Stimulated activated CD8-positive, alpha-beta memory T cell treated with anti-CD3 and anti-CD28 coated beads, Interleukin-2, amount 100 ng/mL, for 1 hour (primary cell): ENCODE data around the gene PPP4R2.
"Not testable (repeated sequence)": the region's sequence is repeated elsewhere in the genome, so short reads cannot be mapped to it uniquely, and the experiment has no call there.

Source experiments
- DNase-seq, 2 donors: peaks; one replicate each; pipeline ENCODE4 v3.0.0-alpha.2; 2020; ENCODE audit warnings: low read depth in 2 of 2

The PPP4R2 gene

DNA sequence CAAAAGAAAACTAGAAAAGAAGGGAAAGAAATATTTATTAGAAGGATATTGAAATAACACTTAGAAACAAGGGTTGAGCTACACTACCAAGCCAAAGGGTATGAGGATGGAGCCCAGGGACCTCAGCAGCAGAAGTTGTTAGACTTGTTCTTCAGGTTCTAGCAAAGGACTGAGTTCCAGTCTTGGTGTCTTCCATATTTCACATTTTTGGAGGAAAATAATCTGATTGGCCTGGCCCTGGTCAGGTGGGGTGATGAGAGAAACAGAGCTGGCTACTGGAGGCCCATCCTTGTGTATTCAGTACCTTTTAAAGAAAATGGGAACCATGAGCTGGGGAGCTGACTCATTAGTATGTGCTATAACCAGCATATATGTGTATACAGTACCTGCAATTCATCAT lies 28.2 kb downstream of the PPP4R2 start:
- DNase-seq, result no peak

- DNase-seq, result no peak
Observed at GRCh38 chr3:73026111-73026759, 29.6 kb downstream of the PPP4R2 start.

DNA sequence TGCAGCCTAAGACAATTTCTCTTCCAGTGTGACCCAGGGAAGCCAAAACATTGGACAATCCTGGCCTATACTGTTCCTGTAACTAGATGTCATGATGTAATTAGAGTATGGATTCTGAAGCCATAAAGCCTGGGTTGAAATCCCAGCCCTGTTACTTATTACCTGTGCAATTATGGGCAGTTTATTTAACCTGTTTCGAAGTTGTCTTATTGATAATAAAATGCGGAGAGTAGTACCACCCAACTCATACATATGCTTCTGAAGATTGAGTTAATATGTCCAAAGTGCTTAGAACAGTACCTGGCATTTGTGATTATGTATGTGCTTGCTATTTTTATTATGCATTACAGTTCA lies 30.1 kb downstream of the PPP4R2 start:
- no peak for DNase-seq

- DNase-seq, result no peak
Observed at GRCh38 chr3:73028803-73029202, 32.2 kb downstream of the PPP4R2 start.

GRCh38 chr3:73029321-73029796 lies 32.7 kb downstream of the PPP4R2 start:
- DNase-seq, result no peak

GRCh38 chr3:73030073-73030597 lies 33.5 kb downstream of the PPP4R2 start:
- DNase-seq, result no peak

DNA sequence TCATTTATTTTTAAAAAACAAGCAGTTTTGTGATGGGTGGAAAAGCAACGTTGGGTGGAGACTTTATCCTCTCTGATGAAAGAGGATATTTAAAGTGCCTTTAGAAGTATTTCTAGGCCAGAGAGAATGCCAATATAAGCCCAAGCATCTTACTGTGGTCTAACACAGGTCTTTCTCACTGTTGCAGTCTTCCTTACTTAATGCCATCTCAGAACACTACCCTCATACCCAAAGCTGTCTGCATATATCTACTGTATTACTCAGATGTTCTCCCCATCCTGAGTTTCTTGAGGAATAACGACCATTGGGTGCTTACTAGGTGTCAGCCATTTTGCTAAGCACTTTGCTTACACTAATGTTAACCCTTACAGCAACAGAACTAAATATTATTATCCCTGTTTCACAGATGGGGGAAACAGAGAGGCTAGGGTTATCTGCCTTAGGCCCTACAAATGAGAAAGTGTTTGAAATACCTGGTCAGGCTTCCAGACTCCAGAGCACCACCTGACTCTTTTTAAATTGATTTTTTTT lies 35.0 kb downstream of the PPP4R2 start:
- DNase-seq, result no peak

- no peak for DNase-seq
Observed at GRCh38 chr3:73036694-73037591, 40.3 kb downstream of the PPP4R2 start.

DNA sequence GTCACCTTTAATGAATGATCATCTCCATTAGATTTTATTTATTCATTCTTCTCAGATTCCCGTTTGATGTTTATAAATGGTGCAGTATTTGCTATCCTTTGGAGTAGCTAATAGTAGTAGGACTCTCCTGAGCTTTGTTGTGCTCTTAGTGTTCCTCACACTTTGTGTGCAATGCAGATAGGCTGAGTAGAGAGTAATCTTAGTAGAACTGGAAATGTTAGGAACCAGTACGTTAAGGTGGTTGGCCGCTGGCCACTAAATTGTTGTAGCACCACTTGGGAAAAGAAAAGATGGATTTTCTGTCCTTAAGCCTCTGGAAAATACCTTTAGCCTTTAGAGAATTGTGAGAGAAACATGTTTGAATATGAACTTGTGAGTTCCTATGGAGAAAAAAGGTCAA lies 44.9 kb downstream of the PPP4R2 start:
- DNase-seq, result no peak

GRCh38 chr3:73043414-73043813 lies 46.8 kb downstream of the PPP4R2 start:
- DNase-seq, result no peak

DNA sequence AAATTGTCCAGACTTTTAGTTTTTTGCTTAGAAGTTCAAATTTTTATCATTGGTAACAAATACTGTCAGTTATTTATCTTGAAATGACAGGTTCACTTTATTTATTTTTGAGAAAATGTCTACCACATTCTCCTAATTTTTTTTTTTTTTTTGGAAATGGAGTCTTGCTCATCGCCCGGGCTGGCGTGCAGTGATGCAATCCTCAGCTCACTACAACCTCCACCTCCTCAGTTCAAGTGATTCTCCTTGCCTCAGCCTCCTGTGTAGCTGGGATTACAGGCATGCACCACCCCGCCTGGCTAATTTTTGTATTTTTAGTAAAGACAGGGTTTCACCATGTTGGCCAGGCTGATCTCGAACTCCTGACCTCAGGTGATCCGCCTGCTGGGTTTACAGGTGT lies 48.8 kb downstream of the PPP4R2 start:
- DNase-seq, result no peak

GRCh38 chr3:73046195-73046594 lies 49.6 kb downstream of the PPP4R2 start:
- DNase-seq, result no peak

- no peak for DNase-seq
Observed at GRCh38 chr3:73049319-73049718, 52.7 kb downstream of the PPP4R2 start.

GRCh38 chr3:73052857-73053256 lies 56.2 kb downstream of the PPP4R2 start:
- no peak for DNase-seq

GRCh38 chr3:73055583-73055982 lies 59.0 kb downstream of the PPP4R2 start:
- no peak for DNase-seq

- DNase-seq, result no peak
Observed at GRCh38 chr3:73056014-73056844, 59.6 kb downstream of the PPP4R2 start.

- no peak for DNase-seq
Observed at GRCh38 chr3:73056845-73057150, 60.2 kb downstream of the PPP4R2 start.

GRCh38 chr3:73060302-73060723 lies 63.7 kb downstream of the PPP4R2 start:
- DNase-seq, result no peak

DNA sequence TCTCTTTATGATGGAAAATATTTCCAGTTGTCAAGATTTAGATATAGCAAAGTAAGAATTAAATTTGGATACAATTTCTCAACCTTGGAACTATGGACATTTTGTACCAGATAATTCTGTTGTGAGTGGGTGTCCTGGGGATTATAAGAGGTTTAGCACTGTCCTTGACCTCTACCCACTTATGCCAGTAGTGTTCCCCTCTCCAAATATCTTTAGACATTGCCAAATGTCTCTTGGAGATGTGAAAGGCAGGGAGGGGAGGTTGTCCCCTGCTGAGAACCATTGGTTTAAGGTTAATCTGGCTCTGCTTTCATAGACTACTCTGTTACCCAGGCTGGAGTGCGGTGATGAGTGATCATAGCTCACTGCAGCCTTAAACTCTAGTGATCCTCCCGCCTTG lies 64.8 kb downstream of the PPP4R2 start, which contains the start of gene EBLN2:
TSS of gene EBLN2 (plus strand) at position 244 of the 400 bp plus-strand sequence. CDS start 423 bp downstream, outside the sequence.
- DNase-seq, result no peak

DNA sequence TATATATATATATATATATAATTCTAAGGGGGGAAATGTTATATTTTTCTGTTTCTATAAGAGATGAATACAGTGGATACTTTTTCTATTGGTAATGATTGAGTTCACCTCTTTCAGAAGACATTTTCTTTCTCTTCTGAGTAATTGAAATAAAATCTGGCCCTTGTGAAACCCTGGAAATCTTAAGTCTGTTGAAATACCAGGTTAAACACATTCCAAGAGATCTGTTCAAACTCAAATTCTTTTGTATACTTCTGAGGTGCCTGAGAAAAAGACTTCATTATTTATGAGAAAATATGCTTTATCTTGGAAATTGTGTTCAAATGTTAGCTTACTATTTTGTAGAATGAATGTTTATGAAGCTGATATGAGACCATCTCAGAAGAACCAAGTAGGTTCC lies 69.6 kb downstream of the PPP4R2 start:
- DNase-seq, result not testable (repeated sequence)

DNA sequence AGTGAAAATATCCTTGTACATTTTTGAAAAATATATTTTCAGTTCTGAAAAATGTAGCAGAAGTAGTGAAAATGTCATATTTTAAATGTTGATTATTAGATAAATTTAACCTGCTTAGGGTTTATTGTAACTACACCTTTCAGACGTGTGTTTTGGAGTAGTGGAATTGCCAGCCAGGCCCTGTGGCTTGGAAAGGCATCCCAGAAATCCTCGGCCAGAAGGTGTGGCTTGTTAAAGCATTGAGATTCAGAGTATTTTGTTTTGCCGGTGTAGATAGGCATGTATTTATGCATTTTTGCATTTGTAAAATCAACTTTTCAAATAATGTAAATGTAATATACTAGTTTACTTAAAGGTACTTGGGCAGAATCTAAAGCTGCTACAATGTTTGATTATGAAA lies 71.8 kb downstream of the PPP4R2 start:
- DNase-seq, result no peak

DNA sequence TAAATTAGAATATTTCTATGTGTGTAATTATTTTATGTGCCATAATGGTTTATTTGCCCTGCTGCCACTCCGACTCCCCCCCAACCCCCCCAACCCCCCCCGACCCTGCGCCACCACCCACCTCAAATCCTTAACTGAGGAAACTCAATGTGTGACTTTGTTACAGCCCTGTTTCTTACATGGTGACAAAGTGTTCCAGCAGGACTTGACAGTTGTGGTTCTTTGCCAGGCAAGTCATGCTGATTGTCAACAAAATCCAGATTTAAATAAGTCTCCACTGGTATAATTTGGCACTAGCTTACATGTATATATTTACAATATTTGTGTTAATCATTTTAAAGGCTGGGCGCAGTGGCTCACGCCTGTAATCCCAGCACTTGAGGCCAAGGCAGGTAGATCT lies 72.6 kb downstream of the PPP4R2 start:
- DNase-seq, result no peak
